Measurements from ENCODE around the gene RAD9B. TPM values are rescaled to one million over a fixed set of nuclear protein-coding genes. Genes with fewer than 3 reads are reported as not detected.

RAD9B gene
- total and polyA plus RNA-seq, 2 of the 13 experiments (the other 11 are each of a cell fraction or from before 2014, with no cell fraction given) = 0.05 to 0.38 TPM

DNA sequence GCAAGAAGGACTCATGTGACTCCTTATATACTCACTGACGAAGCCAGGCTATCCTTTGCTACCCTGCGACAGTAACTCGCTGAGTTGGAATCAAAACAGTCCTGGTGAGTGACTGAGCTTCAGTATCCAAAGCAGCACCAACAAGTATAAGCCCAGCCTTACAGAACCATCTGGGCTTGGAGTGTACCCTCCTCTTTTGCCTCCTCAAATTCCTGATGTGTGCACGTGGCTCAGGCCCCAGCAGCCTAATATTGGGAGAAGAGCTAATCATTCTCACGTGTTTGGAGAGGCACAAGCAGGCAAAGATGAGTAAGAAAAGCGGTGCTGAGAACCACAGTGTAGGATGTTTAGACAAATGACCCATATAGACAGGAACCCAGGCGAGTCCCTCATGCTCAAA is 46.5 kb downstream of the RAD9B start (continued):
- TF ChIP-seq, protein P1, sequence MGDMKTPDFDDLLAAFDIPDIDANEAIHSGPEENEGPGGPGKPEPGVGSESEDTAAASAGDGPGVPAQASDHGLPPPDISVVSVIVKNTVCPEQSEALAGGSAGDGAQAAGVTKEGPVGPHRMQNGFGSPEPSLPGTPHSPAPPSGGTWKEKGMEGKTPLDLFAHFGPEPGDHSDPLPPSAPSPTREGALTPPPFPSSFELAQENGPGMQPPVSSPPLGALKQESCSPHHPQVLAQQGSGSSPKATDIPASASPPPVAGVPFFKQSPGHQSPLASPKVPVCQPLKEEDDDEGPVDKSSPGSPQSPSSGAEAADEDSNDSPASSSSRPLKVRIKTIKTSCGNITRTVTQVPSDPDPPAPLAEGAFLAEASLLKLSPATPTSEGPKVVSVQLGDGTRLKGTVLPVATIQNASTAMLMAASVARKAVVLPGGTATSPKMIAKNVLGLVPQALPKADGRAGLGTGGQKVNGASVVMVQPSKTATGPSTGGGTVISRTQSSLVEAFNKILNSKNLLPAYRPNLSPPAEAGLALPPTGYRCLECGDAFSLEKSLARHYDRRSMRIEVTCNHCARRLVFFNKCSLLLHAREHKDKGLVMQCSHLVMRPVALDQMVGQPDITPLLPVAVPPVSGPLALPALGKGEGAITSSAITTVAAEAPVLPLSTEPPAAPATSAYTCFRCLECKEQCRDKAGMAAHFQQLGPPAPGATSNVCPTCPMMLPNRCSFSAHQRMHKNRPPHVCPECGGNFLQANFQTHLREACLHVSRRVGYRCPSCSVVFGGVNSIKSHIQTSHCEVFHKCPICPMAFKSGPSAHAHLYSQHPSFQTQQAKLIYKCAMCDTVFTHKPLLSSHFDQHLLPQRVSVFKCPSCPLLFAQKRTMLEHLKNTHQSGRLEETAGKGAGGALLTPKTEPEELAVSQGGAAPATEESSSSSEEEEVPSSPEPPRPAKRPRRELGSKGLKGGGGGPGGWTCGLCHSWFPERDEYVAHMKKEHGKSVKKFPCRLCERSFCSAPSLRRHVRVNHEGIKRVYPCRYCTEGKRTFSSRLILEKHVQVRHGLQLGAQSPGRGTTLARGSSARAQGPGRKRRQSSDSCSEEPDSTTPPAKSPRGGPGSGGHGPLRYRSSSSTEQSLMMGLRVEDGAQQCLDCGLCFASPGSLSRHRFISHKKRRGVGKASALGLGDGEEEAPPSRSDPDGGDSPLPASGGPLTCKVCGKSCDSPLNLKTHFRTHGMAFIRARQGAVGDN (CRISPR knock-in tag; IDR thresholded peaks at IDR 0.05) = no peak
- TF ChIP-seq ZSCAN12 (CRISPR knock-in tag; IDR thresholded peaks at IDR 0.05) (no peak), ZIK1 (CRISPR knock-in tag; IDR thresholded peaks at IDR 0.05; ENCODE audit: borderline replicate concordance, low read depth) (no peak), ATM (IDR thresholded peaks at IDR 0.05; ENCODE audit: borderline replicate concordance) (no peak), CHD2 (IDR thresholded peaks at IDR 0.05; ENCODE audit: low read depth, low read length) (no peak), ZNF281 (CRISPR knock-in tag; IDR thresholded peaks at IDR 0.05; ENCODE audit: borderline replicate concordance) (no peak)

All from HepG2 (cell line).